Activated naive CD8-positive, alpha-beta T cell treated with anti-CD3 and anti-CD28 coated beads, Interleukin-2, amount 50 U/mL, for 24 hours (primary cell): Measurements from ENCODE around the gene TUBA4B.

ENCODE experiments used
- ATAC-seq: fragments of 150-1000 bp; cut with Tn5 transposase; one replicate; pipeline ENCODE4 v1.10.0; 2021
- DNase-seq: peaks from one replicate; pipeline ENCODE4 v3.0.0; 2021
- H3K27ac Mint-ChIP-seq: one replicate; pipeline ENCODE4 v1.8.0; 2021; ENCODE audit warnings: mild to moderate bottlenecking, mixed read lengths
- H3K27me3 Mint-ChIP-seq: one replicate; pipeline ENCODE4 v1.8.0; 2021; ENCODE audit warnings: mixed read lengths
- H3K36me3 Mint-ChIP-seq: one replicate; pipeline ENCODE4 v1.8.0; 2021; ENCODE audit warnings: low read depth, mixed read lengths
- H3K4me1 Mint-ChIP-seq: one replicate; pipeline ENCODE4 v1.8.0; 2021; ENCODE audit warnings: mixed read lengths
- H3K4me3 Mint-ChIP-seq: one replicate; pipeline ENCODE4 v1.8.0; 2021; ENCODE audit warnings: mild to moderate bottlenecking, moderate library complexity, mixed read lengths
- H3K9me3 Mint-ChIP-seq: one replicate; pipeline ENCODE4 v1.8.0; 2021; ENCODE audit warnings: mixed read lengths

The TUBA4B gene

GRCh38 chr2:219294356-219295351, 41.6 kb downstream of the TUBA4B start:
- DNase-seq: peak; percentile 93
- Mint-ChIP-seq H3K4me1 (peaks cover 23% of the 10 kb centered on the region), H3K36me3 (no peaks in the 10 kb centered on the region), H3K9me3 (no peaks in the 10 kb centered on the region), H3K27ac (peak overlapping the region; percentile 71), H3K27me3 (peaks cover 6% of the 10 kb centered on the region), H3K4me3 (peak overlapping the region; percentile 78)
- peak; percentile 79 for ATAC-seq

- DNase-seq: no peak
- Mint-ChIP-seq H3K36me3 (no peaks in the 10 kb centered on the region), H3K9me3 (no peaks in the 10 kb centered on the region), H3K4me1 (peaks cover 23% of the 10 kb centered on the region), H3K27ac (peak overlapping the region; percentile 71), H3K27me3 (peaks cover 15% of the 10 kb centered on the region), H3K4me3 (no peak overlapping the region)
- no peak for ATAC-seq
These were observed 43.1 kb downstream of the TUBA4B start for GRCh38 chr2:219296142-219296541.

GRCh38 chr2:219296631-219297391, 43.8 kb downstream of the TUBA4B start:
- Mint-ChIP-seq H3K27ac (no peak overlapping the region), H3K4me1 (peaks cover 23% of the 10 kb centered on the region), H3K9me3 (no peaks in the 10 kb centered on the region), H3K36me3 (no peaks in the 10 kb centered on the region), H3K27me3 (peaks cover 16% of the 10 kb centered on the region), H3K4me3 (no peak overlapping the region)
- ATAC-seq: no peak
- no peak for DNase-seq

GRCh38 chr2:219297766-219298456, 44.9 kb downstream of the TUBA4B start:
- H3K27me3 Mint-ChIP-seq: peaks cover 16% of the 10 kb centered on the region
- H3K4me1 Mint-ChIP-seq: peaks cover 23% of the 10 kb centered on the region
- no peak for DNase-seq

GRCh38 chr2:219298759-219299371, 45.8 kb downstream of the TUBA4B start:
- H3K9me3 Mint-ChIP-seq: no peaks in the 10 kb centered on the region
- H3K27ac Mint-ChIP-seq: no peak overlapping the region
- ATAC-seq (peak; percentile 67), DNase-seq (peak; percentile 96)
- no peaks in the 10 kb centered on the region for H3K36me3 Mint-ChIP-seq
- H3K27me3 Mint-ChIP-seq: peaks cover 16% of the 10 kb centered on the region
- H3K4me1 Mint-ChIP-seq: peaks cover 22% of the 10 kb centered on the region
- peak overlapping the region; percentile 43 for H3K4me3 Mint-ChIP-seq

More at GRCh38 chr2:219297766-219298456, 44.9 kb downstream of the TUBA4B start:
- Mint-ChIP-seq H3K27ac (no peak overlapping the region), H3K9me3 (no peaks in the 10 kb centered on the region), H3K36me3 (no peaks in the 10 kb centered on the region), H3K4me3 (no peak overlapping the region)
- no peak for ATAC-seq

- Mint-ChIP-seq H3K4me3 (peak overlapping the region; percentile 43), H3K9me3 (no peaks in the 10 kb centered on the region), H3K4me1 (peaks cover 17% of the 10 kb centered on the region), H3K27ac (no peak overlapping the region), H3K27me3 (peaks cover 16% of the 10 kb centered on the region), H3K36me3 (no peaks in the 10 kb centered on the region)
- ATAC-seq (no peak), DNase-seq (no peak)
These were observed 46.3 kb downstream of the TUBA4B start for GRCh38 chr2:219299372-219299760.

- no peak for DNase-seq
- ATAC-seq: no peak
These were observed 47.0 kb downstream of the TUBA4B start for GRCh38 chr2:219300022-219300421.

GRCh38 chr2:219302412-219302968, 49.4 kb downstream of the TUBA4B start:
- peaks cover 21% of the 10 kb centered on the region for H3K27me3 Mint-ChIP-seq
- DNase-seq (no peak), ATAC-seq (no peak)
- H3K4me3 Mint-ChIP-seq: no peak overlapping the region
- H3K27ac Mint-ChIP-seq: no peak overlapping the region
- H3K4me1 Mint-ChIP-seq: peaks cover 7% of the 10 kb centered on the region
- no peaks in the 10 kb centered on the region for H3K9me3 Mint-ChIP-seq
- H3K36me3 Mint-ChIP-seq: no peaks in the 10 kb centered on the region

More at GRCh38 chr2:219300022-219300421, 47.0 kb downstream of the TUBA4B start:
- H3K27ac Mint-ChIP-seq: no peak overlapping the region
- H3K27me3 Mint-ChIP-seq: peaks cover 21% of the 10 kb centered on the region
- H3K4me1 Mint-ChIP-seq: peaks cover 15% of the 10 kb centered on the region
- H3K36me3 Mint-ChIP-seq: no peaks in the 10 kb centered on the region
- H3K9me3 Mint-ChIP-seq: no peaks in the 10 kb centered on the region
- H3K4me3 Mint-ChIP-seq: no peak overlapping the region

- H3K4me3 Mint-ChIP-seq: no peak overlapping the region
- no peaks in the 10 kb centered on the region for H3K36me3 Mint-ChIP-seq
- no peaks in the 10 kb centered on the region for H3K9me3 Mint-ChIP-seq
- ATAC-seq (no peak), DNase-seq (no peak)
- H3K27me3 Mint-ChIP-seq: peaks cover 31% of the 10 kb centered on the region
- no peak overlapping the region for H3K27ac Mint-ChIP-seq
- peaks cover 2% of the 10 kb centered on the region for H3K4me1 Mint-ChIP-seq
These were observed 51.2 kb downstream of the TUBA4B start for GRCh38 chr2:219304223-219304622.

GRCh38 chr2:219306047-219306446, 53.0 kb downstream of the TUBA4B start:
- Mint-ChIP-seq H3K4me1 (peaks cover 5% of the 10 kb centered on the region), H3K27ac (no peak overlapping the region), H3K4me3 (no peak overlapping the region), H3K9me3 (no peaks in the 10 kb centered on the region), H3K36me3 (no peaks in the 10 kb centered on the region), H3K27me3 (peaks cover 36% of the 10 kb centered on the region)
- ATAC-seq (no peak), DNase-seq (no peak)

- Mint-ChIP-seq H3K27ac (no peak overlapping the region), H3K4me1 (peaks cover 5% of the 10 kb centered on the region), H3K36me3 (no peaks in the 10 kb centered on the region), H3K27me3 (peaks cover 38% of the 10 kb centered on the region), H3K4me3 (peak overlapping the region; percentile 19), H3K9me3 (no peaks in the 10 kb centered on the region)
- DNase-seq (peak; percentile 81), ATAC-seq (peak; percentile 83)
These were observed 55.4 kb downstream of the TUBA4B start for GRCh38 chr2:219308142-219309101.

- Mint-ChIP-seq H3K4me3 (peak within 1 kb of the TSS; percentile 19), H3K27me3 (peaks cover 42% of the 10 kb centered on the region), H3K9me3 (no peaks in the 10 kb centered on the region), H3K4me1 (peaks cover 5% of the 10 kb centered on the region), H3K36me3 (no peaks in the 10 kb centered on the region), H3K27ac (no peak within 1 kb of the TSS)
- ATAC-seq: peak; percentile 17
- no peak for DNase-seq
These were observed 56.2 kb downstream of the TUBA4B start, which contains the start of gene PTPRN for GRCh38 chr2:219309278-219309677. Gene PTPRN, minus strand, starts transcription at chr2:219309401. Its CDS starts 69 bp downstream, at chr2:219309332.
